ENCODE results near the gene IRF4.

- TF ChIP-seq CEBPB (IDR thresholded peaks at IDR 0.05) (no peak), EP300 (IDR thresholded peaks at IDR 0.05; ENCODE audit: borderline replicate concordance) (no peak), YY1 (IDR thresholded peaks at IDR 0.05; ENCODE audit: low read depth) (no peak), RAD21 (IDR thresholded peaks at IDR 0.05; ENCODE audit: low read depth) (no peak), MAX (IDR thresholded peaks at IDR 0.05) (no peak), REST (IDR thresholded peaks at IDR 0.05; ENCODE audit: low read depth) (no peak), TEAD4 (IDR thresholded peaks at IDR 0.05) (no peak), EGR1 (IDR thresholded peaks at IDR 0.05) (no peak), NFIC (IDR thresholded peaks at IDR 0.05) (no peak)
Observed at GRCh38 chr6:449486-450419, 58.2 kb downstream of the IRF4 start.
